ENCODE data around the gene KANTR.
"Not testable (repeated sequence)": the region's sequence is repeated elsewhere in the genome, so short reads cannot be mapped to it uniquely, and the experiment has no call there.

KANTR gene

DNA sequence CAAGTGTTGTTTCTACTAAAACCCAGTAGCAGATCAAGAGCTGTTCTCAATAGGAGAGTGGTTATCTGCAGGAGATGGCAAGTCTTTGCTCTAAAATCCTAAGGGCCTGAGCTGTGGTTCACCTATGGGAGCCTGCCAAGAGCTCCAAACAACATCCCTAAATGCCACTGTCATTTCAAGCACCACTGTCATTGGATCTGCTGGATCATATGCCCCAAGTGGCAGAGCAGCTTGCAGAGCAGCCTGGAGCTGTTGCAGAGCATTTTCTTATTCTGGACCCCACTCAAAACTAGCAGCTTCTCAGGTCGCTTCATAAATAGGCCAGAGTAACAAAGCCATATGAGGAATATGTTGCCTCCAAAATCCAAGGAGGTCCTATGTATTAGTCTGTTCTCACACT is 59.6 kb downstream of the KANTR start:
- Mint-ChIP-seq H3K4me3 (no peak overlapping the region), H3K27me3 (ENCODE audit: low read depth) (no peaks in the 10 kb centered on the region), H3K9me3 (peaks cover 22% of the 10 kb centered on the region), H3K36me3 (ENCODE audit: low read depth) (peaks cover 32% of the 10 kb centered on the region), H3K4me1 (no peaks in the 10 kb centered on the region), H3K27ac (no peak overlapping the region)
- TF ChIP-seq CTCF (IDR thresholded peaks at IDR 0.05; ENCODE audit: unreplicated experiment in 3 of 3) = no peak

- Mint-ChIP-seq H3K27ac (no peak overlapping the region), H3K4me1 (no peaks in the 10 kb centered on the region), H3K9me3 (peaks cover 22% of the 10 kb centered on the region)
Measured at GRCh38 chrX:53155512-53156206, 61.7 kb downstream of the KANTR start.

GRCh38 chrX:53156207-53156596 is 62.3 kb downstream of the KANTR start:
- TF ChIP-seq CTCF (IDR thresholded peaks at IDR 0.05; ENCODE audit: unreplicated experiment in 3 of 3) = no peak
- H3K27me3 Mint-ChIP-seq (ENCODE audit: low read depth) = no peaks in the 10 kb centered on the region
- no peak overlapping the region for H3K4me3 Mint-ChIP-seq
- H3K27ac Mint-ChIP-seq = no peak overlapping the region
- H3K36me3 Mint-ChIP-seq (ENCODE audit: low read depth) = peaks cover 29% of the 10 kb centered on the region
- no peaks in the 10 kb centered on the region for H3K4me1 Mint-ChIP-seq
- H3K9me3 Mint-ChIP-seq = peaks cover 22% of the 10 kb centered on the region

More at GRCh38 chrX:53155512-53156206, 61.7 kb downstream of the KANTR start:
- no peaks in the 10 kb centered on the region for H3K27me3 Mint-ChIP-seq (ENCODE audit: low read depth)
- H3K4me3 Mint-ChIP-seq = no peak overlapping the region
- TF ChIP-seq CTCF (IDR thresholded peaks at IDR 0.05; ENCODE audit: unreplicated experiment in 3 of 3) = no peak
- peaks cover 31% of the 10 kb centered on the region for H3K36me3 Mint-ChIP-seq (ENCODE audit: low read depth)

DNA sequence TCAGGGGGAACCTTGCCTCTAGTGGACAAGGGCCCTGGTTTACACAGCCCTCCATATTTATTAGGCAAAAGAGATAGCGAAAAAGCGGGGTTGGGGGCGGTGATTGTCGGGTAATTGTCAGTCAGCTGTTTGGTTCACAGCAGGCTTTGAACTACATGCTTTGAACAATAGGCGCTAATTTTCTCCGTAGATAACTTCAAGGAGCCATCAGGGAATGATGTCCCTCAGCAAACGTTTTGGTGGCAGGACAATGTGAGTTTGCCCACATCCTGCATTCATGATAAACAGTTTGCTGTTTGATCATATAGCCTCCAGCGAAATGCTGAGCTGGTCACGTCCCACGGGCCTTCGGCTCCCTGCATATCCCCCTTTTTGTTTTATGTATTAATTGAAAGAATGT is 65.2 kb downstream of the KANTR start:
- H3K4me1 Mint-ChIP-seq = peaks cover 3% of the 10 kb centered on the region
- peaks cover 9% of the 10 kb centered on the region for H3K36me3 Mint-ChIP-seq (ENCODE audit: low read depth)
- H3K27ac Mint-ChIP-seq = no peak overlapping the region
- H3K4me3 Mint-ChIP-seq = no peak overlapping the region
- no peaks in the 10 kb centered on the region for H3K27me3 Mint-ChIP-seq (ENCODE audit: low read depth)
- TF ChIP-seq CTCF (IDR thresholded peaks at IDR 0.05; ENCODE audit: unreplicated experiment in 3 of 3) = no peak
- H3K9me3 Mint-ChIP-seq = peaks cover 8% of the 10 kb centered on the region

GRCh38 chrX:53160297-53160983 is 66.5 kb downstream of the KANTR start:
- no peak for TF ChIP-seq CTCF (IDR thresholded peaks at IDR 0.05; ENCODE audit: unreplicated experiment in 3 of 3)
- H3K9me3 Mint-ChIP-seq = peaks cover 10% of the 10 kb centered on the region
- no peak overlapping the region for H3K4me3 Mint-ChIP-seq
- peak overlapping the region in 1 of 3 experiments; percentile 21 for H3K27ac Mint-ChIP-seq
- H3K4me1 Mint-ChIP-seq = peaks cover 8% of the 10 kb centered on the region
- peaks cover 6% of the 10 kb centered on the region for H3K36me3 Mint-ChIP-seq (ENCODE audit: low read depth)
- H3K27me3 Mint-ChIP-seq (ENCODE audit: low read depth) = no peaks in the 10 kb centered on the region

DNA sequence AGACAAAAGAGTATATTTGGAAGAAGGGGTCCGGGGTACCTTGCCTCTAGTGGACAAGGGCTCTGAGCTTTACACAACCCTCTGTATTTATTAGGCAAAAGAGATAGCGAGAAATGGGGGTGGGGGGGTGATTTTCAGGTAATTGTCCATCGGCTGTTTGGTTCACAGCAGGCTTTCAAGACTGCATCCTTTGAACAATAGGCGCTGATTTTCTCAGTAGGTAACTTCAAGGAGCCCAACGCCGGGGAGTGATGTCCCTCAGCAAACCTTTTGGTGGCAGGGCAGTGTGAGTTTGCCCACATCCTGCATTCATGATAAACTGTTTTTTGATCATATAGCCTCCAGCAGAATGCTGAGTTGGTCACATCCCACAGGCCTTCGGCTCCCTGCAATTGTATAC is 69.5 kb downstream of the KANTR start:
- H3K4me3 Mint-ChIP-seq = no peak overlapping the region
- peaks cover 3% of the 10 kb centered on the region for H3K36me3 Mint-ChIP-seq (ENCODE audit: low read depth)
- TF ChIP-seq CTCF (IDR thresholded peaks at IDR 0.05; ENCODE audit: unreplicated experiment in 3 of 3) = no peak
- H3K9me3 Mint-ChIP-seq = peaks cover 9% of the 10 kb centered on the region
- H3K27me3 Mint-ChIP-seq (ENCODE audit: low read depth) = no peaks in the 10 kb centered on the region
- peaks cover 13% of the 10 kb centered on the region for H3K4me1 Mint-ChIP-seq
- no peak overlapping the region for H3K27ac Mint-ChIP-seq

- H3K27ac Mint-ChIP-seq; H3K27me3 Mint-ChIP-seq (ENCODE audit: low read depth); H3K4me3 Mint-ChIP-seq; H3K36me3 Mint-ChIP-seq (ENCODE audit: low read depth); H3K9me3 Mint-ChIP-seq: not testable (repeated sequence)
- H3K4me1 Mint-ChIP-seq = peaks cover 13% of the 10 kb centered on the region
Measured at GRCh38 chrX:53164566-53164965, 70.6 kb downstream of the KANTR start.
